Astrocyte (in vitro differentiated cells and primary cell): Measurements from ENCODE around the gene RFTN1.

Experiments used
- CTCF ChIP-seq: IDR thresholded peaks from 2 replicates; pipeline ENCODE4 v1.5.1; 2011; ENCODE audit warnings: low read depth, mild to moderate bottlenecking, inconsistent platforms, low read length, moderate library complexity; ENCODE audit not compliant: insufficient read depth
- EZH2 ChIP-seq: IDR thresholded peaks from 2 replicates; pipeline ENCODE4 v1.6.1; 2012; ENCODE audit warnings: mild to moderate bottlenecking, low read length, inconsistent platforms; ENCODE audit not compliant: insufficient read depth

- no peak for TF ChIP-seq CTCF
- no peak for TF ChIP-seq EZH2
Measured at GRCh38 chr3:16455001-16455400, 58.5 kb downstream of the RFTN1 start.
